A204.1 (cell line): ENCODE data around the gene TMEM201.

Experiments used
- FAIRE-seq: peaks from 2 replicates; lab custom pipeline; 2012; peaks lifted over from hg19 to GRCh38; lab: Jason Lieb, UNC

Gene TMEM201

GRCh38 chr1:9654051-9654833, 65.5 kb downstream of the TMEM201 start:
- FAIRE-seq, result no peak

GRCh38 chr1:9654834-9655723, 66.4 kb downstream of the TMEM201 start:
- no peak for FAIRE-seq

- FAIRE-seq, result no peak
Observed at GRCh38 chr1:9655836-9656235, 67.1 kb downstream of the TMEM201 start.

- no peak for FAIRE-seq
Observed at GRCh38 chr1:9657521-9658032, 68.9 kb downstream of the TMEM201 start.

GRCh38 chr1:9658199-9658598, 69.5 kb downstream of the TMEM201 start:
- FAIRE-seq, result no peak

- FAIRE-seq, result no peak
Observed at GRCh38 chr1:9659328-9659727, 70.6 kb downstream of the TMEM201 start.

- FAIRE-seq, result no peak
Observed at GRCh38 chr1:9663257-9663656, 74.5 kb downstream of the TMEM201 start.
